ENCODE measurements around the gene PACSIN1. TPM values are rescaled to one million over a fixed set of nuclear protein-coding genes. Genes with fewer than 3 reads are reported as not detected.
"Not testable (repeated sequence)": the region's sequence is repeated elsewhere in the genome, so short reads cannot be mapped to it uniquely, and the experiment has no call there.

The PACSIN1 gene
- total RNA-seq, 1 donor from 2014 or later = not detected

GRCh38 chr6:34459899-34460593 is 5.8 kb upstream of the PACSIN1 start:
- DNase-seq = peak; percentile 81

DNA sequence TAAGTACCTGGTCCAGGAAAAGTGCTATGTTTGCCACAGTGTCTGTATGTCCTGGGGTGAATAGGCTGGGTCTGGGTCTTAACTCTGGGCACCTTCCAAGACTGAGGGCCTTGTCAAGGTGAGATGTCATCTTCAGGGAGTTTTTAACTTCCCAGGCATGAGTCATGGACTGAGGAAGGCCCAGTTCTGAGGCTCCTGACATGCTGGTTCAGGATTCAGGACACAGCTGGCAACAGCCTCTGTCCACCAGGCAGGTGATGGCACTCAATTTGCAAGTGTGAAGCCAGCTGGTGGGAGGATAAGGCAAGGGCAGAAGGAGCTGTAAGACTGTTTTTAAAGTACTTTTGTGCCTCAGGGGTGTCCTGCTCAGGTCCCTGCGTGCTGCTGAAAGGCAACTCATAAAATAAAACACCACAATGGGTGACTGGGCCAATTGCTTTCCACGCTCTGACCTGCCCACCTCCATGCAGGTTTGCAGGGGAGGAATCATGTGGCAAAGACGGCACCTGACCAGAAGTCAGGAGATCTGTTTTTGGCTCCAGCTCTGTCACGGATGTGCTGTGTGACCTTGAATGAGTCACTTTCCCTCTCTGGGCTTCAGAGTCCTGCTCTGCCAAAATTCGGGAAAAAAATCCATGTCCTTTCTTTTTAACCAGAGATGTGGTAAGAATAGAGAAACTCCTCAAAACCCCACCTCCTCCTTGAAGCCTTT is 4.9 kb upstream of the PACSIN1 start:
- DNase-seq = peak; percentile 59

DNA sequence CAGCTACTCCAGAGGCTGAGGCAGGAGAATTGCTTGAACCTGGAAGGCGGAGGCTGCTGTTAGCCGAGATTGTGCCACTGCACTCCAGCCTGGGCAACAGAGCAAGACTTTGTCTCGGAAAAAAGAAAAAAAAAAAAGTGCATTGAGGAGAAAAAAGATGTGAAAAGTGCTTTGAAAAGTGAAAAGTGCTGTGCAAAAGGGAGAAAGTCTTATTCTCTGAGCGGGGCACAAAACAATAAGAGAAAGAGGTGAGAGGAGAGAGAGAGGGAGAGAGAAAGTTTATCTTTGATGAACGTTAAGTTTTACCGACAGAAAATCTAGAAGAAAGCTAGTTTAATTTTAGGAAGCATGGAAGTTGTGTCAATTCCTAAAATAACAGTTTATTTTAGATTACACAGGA is 3.9 kb upstream of the PACSIN1 start:
- DNase-seq = no peak

DNA sequence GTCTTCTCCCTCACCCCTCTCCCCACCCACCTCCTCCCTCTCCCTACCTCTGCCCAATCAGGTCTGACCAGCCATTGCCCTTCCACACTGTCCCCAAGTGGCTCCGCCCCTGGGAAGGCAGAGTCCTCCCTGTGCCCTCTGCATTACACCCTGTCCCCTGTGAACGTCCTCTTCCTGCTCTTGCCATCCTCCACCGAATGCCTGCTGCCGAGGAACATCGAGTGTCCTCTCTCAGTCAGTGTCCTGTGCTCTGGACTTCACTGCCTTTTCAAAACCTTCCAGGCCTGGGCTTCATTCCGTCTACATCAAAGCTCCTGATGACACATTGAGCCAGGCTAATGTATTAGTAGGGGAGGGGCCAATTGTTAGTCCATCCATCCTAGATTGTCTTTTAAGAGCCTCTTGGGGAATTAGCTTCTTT is 3.3 kb upstream of the PACSIN1 start:
- DNase-seq = no peak

- DNase-seq = no peak
Observed at GRCh38 chr6:34463299-34463698, 2.6 kb upstream of the PACSIN1 start.

DNA sequence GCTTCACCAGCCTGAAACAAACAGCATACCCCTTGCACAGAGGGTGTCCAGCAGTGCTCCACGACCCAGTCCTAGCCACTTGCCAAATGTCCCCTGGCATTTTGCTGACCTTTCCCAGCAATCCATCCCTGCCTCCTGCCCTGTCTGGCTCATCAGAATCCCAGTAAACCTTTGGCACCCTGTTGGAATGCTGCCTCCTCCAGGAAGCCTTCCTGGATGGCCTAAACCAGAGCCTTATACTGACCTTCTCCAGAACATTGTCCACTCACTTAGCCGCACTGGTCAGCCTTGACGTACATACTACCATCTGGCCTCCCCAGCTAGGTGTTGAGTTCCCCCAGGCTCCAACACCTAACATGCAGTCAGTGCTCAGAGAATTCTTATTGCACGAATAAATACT is 2.0 kb upstream of the PACSIN1 start:
- no peak for DNase-seq

DNA sequence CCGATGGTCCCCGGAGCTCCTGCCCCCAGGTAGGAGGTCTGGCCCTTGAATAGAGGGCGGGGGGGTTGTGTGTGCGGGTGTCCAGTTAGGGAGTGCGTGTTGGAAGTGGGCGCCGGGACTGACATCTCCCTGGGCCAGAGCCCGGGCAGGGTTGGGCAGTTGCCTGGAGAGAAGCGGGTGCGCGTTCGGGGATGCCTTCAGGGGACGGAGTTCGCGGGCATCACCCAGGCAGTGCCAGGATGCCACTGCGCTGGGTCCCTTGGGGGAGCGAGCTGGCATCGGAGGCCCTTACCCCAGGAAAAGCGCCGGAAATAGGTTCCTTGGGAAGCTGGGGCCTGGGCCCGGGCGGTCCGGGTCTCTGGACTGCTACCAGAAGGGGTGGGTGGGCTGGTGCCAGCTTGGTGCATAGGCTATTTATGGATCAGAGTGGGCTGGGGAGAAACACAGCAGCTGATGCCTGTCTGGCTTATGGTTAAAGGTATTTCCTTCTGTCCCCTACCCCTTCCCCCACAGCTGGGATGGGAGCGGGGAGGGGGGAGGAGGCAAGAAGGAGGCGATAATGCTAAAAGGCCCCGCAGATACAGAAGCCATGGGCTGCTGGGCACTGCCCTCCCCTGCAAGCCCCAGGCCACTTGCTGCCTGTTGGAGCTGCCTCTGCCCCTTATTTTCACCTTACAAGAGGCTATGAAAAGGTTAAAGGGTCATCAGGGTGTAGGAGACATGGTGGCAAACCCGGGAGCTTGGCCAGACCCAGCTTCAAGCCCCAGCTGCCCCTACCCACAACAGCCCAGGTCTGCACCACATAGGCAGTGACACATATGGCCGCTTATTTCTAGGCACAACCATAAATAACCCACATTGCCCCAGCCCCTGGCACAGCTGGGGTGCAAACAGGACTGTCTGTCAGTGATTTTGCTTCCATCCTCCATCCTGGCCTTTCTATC is 638 bp downstream of the PACSIN1 start:
- no peak for DNase-seq

- no peak for DNase-seq
Observed at GRCh38 chr6:34468378-34468892, 2.6 kb downstream of the PACSIN1 start.

- DNase-seq = no peak
Observed at GRCh38 chr6:34469499-34469898, 3.6 kb downstream of the PACSIN1 start.

GRCh38 chr6:34472425-34472824 is 6.5 kb downstream of the PACSIN1 start:
- DNase-seq = no peak

DNA sequence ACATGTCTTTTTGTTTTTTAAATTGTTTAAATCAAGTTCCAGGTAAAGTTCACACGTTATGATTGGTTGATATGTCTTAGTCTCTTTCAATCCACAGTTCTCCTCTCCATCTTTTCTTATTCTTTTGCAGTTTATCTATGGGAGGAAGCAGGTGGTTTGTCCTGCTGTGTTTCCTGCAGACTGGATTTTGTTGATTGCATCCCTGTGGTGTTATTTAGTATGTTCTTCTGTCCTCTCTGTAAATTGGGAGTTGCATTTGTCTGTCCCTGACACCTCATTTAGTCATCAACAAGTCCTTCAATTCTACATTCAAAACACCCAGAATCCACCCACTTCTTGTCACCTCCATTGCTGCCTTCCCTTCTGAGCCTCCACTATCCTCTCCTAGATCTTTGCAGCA is 8.1 kb downstream of the PACSIN1 start:
- DNase-seq = no peak

GRCh38 chr6:34474754-34475153 is 8.9 kb downstream of the PACSIN1 start:
- no peak for DNase-seq

DNA sequence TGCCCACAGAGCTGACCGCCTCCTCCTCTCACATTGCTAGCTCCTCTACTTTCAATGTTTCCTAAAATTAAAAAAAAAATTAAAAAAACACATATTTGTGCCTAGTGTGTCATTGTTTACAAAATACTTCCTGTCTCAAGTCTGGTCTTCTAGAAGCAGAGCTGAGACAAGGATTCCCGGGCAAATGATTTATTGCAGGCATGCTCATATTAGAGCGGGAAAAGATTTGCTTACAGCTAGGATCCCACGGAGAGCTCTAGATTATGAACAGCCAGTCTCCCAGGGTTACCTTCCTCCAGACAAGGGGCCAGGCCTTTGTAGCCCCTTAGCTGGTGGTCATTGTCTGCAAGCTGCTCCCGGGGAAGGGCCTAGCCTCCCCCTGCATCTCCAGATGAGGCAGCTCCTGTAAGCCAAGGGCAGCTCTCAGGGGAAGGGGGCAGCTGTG is 9.4 kb downstream of the PACSIN1 start:
- DNase-seq = no peak

DNA sequence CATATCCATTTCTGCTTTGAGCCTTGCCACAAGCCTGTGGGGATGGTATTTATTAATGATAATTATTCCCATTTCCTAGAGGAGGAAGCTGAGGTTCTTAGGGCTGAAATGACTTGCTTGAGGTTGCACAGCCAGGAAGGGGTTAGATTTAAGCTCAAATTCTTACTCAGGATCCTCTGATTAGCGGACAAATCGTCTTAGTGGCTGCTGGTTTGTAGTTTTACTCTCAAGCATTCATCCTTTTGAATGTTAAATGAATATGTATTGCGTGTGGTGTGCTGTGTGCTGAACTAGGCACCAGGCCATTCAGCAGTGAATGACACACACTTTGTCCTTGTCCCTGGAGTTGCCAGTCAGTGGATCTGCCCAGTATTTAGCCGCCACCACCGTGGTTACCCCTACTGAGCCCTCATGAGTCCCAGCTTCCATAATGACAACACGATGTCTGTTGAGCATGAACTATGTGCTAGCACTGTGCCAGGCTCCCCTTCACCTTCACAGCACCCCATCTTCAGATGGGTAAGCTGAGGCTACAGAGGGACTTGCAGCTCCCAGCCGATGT is 10.0 kb downstream of the PACSIN1 start:
- DNase-seq = no peak

DNA sequence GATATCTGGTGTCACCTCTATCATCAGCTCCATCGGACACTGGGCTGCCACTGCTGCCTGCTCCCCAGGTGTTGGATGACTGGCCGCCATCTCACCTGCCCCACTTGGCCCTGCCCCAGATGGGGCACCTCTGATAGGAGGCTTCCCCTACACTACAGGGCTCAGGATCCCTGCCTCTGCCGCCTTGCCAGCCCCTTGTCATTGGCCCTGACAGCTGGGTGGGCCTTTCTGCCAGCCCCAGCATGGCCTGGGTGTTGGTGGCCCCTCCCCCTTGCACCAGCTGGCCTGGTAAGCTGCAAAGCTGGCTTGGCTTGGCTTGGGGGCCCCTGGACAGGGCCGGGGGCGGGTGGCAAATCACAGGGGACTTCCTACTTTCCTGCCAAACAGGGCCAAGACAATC is 10.6 kb downstream of the PACSIN1 start:
- no peak for DNase-seq

GRCh38 chr6:34476921-34477320 is 11.0 kb downstream of the PACSIN1 start:
- no peak for DNase-seq

DNA sequence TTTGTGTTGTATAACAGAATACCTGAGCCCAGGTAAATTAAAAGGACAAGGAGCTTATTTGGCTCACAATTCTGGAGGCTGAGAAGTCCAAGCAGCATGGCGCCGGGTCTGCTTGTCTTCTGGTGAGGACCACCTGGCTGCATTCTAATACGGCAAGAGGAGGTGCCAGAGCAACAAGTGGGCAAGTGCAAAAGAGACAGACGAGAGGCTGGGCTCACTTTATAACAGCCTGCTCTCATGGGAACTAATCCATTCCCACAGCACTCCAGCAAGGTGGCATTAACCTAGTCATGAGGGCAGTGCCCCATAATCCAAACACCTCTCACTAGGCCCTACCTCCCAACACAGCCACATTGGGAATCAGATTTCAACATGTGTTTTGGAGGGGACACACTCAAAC is 12.9 kb downstream of the PACSIN1 start:
- DNase-seq = no peak

- not testable (repeated sequence) for DNase-seq
Observed at GRCh38 chr6:34483781-34484180, 17.9 kb downstream of the PACSIN1 start.

DNA sequence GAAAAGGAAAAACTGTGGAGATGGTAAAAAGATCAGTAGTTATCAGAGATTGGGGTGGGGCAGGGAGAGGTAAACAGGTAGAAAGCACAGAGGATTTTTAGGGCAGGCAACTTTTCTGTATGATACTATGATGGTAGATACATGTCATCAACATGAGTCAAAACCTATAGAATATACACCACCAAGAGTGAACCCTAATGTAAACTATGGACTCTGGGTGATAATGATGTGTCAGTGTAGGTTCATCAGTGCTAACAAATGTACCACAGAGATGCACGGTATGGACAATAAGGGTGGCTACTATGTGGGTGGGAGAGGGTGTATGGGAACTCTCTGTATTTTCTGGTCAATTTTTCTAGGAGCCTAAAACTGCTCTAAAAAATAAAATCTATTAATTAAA is 18.5 kb downstream of the PACSIN1 start:
- no peak for DNase-seq

- DNase-seq = no peak
Observed at GRCh38 chr6:34484899-34485298, 19.0 kb downstream of the PACSIN1 start.

DNA sequence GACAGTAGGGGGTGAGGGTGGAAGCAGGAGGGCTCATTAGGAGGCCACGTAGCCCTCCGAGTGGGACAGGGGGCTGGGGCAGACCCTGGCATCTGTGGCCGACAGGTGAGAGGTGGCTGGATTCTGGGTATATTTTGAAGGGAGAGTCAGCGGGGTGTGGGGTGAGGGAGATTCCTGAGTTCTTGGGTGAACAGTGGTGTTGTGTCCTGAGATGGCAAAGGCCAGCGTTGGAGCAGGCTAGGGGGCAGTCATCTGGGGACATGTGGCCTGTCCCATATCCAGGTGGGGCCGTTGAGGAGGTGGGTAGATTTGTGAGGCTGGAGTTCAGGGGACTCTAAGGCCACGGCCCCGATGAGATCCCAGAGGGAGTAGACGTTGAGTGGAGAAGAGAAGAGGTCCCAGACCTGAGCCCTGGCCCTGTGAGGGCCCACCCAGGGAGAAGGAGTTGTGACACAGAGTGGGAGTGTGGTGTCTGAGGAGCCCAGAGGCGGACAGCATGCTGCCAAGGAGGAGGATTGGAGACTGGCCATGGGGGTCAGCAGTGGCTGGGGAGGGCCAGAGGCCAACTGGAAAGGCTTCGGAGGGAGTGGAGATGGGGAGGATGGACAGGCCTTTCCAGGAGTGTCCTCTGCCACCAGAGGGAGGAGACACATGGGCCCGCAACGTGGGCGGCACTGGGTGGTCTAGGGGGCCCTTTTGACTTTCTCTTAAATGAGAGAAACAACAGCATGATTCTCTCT is 19.6 kb downstream of the PACSIN1 start:
- DNase-seq = no peak

Measured in dermis blood vessel endothelial cell (primary cell).